K562 (cell line): ENCODE measurements around the gene GALNT9. TPM values are rescaled to one million over a fixed set of nuclear protein-coding genes. Genes with fewer than 3 reads are reported as not detected.

Source experiments
- ATAC-seq: fragments of 200-7000 bp; cut with Tn5 transposase; 3 replicates; pipeline ENCODE4 v1.9.1; 2020; ENCODE audit warnings: moderate library complexity
- BruUV-seq: library from RNA; stranded (reverse); fragments of 400-500 nt; replicated peaks from 2 replicates; lab custom pipeline; 2021; lab: Mats Ljungman, UMichigan
- CTCF ChIA-PET: fragments of 300-600 bp; formaldehyde crosslinking; extraction: SDS; loops from one replicate; lab custom pipeline; 2021; ENCODE audit warnings: low intra/inter-chr PET ratio; lab: Yijun Ruan, JAX
- POLR2A ChIA-PET: fragments of 300-600, 350-650 bp; sonication (Branson Sonifier 250); formaldehyde crosslinking; extraction: SDS; loops from one replicate; lab custom pipeline; 2021; ENCODE audit warnings: antibody characterized with exemption, inconsistent platforms; lab: Yijun Ruan, JAX
- DNase-seq, 4 experiments: peaks; one replicate each; pipeline versions ENCODE4 v3.0.0 to v3.0.0-alpha.2; 2011 to 2018; ENCODE audit warnings: low spot score in 3 of 4, mixed read lengths in 3 of 4; ENCODE audit errors: extremely low read depth in 1 of 4
- FAIRE-seq: peaks from 2 replicates; lab custom pipeline; 2011; peaks lifted over from hg19 to GRCh38; lab: Jason Lieb, UNC
- H2AFZ ChIP-seq: 2 replicates; pipeline ENCODE4 v1.6.0; 2011; ENCODE audit warnings: low read depth, low read length, control low read depth, inconsistent platforms
- H3K27ac ChIP-seq: fragments of 200-600 bp; 3 replicates; pipeline ENCODE4 v1.8.0; 2011; ENCODE audit warnings: low read depth, mild to moderate bottlenecking, control low read depth, inconsistent platforms, low read length, moderate library complexity, mixed read lengths; ENCODE audit errors: extremely low read depth
- H3K27me3 ChIP-seq, 2 experiments: fragments of 300-600 bp in 1 of 2; 2 replicates in 1 of 2; 3 replicates in 1 of 2; pipeline versions ENCODE4 v1.6.0 to v1.8.0; 2011; ENCODE audit warnings: inconsistent platforms in 2 of 2, low read length in 2 of 2, mild to moderate bottlenecking in 1 of 2, mixed read lengths in 1 of 2, moderate library complexity in 1 of 2; ENCODE audit not compliant: control insufficient read depth in 2 of 2, insufficient read depth in 2 of 2
- H3K36me3 ChIP-seq: fragments of 300-600 bp; 3 replicates; pipeline ENCODE4 v1.8.0; 2011; ENCODE audit warnings: mild to moderate bottlenecking, low read length, inconsistent platforms; ENCODE audit not compliant: control insufficient read depth, insufficient read depth
- H3K4me1 ChIP-seq, 2 experiments: fragments of 200-600 bp in 1 of 2; replicated peaks in 1 of 2; 2 replicates in 1 of 2; 3 replicates in 1 of 2; pipeline versions ENCODE4 v1.5.1 to v1.8.0; 2011; ENCODE audit warnings: inconsistent platforms in 2 of 2, low read length in 2 of 2, mild to moderate bottlenecking in 1 of 2, mixed read lengths in 1 of 2, moderate library complexity in 1 of 2; ENCODE audit not compliant: control insufficient read depth in 2 of 2, insufficient read depth in 2 of 2
- H3K4me2 ChIP-seq: 2 replicates; pipeline ENCODE4 v1.6.1; 2011; ENCODE audit warnings: low read length, control low read depth, inconsistent platforms, mixed read lengths; ENCODE audit not compliant: insufficient read depth
- H3K4me3 ChIP-seq: fragments of 200-600 bp; sonication (generic), shearing (Covaris generic); 2 replicates; pipeline ENCODE4 v1.5.1; 2016; ENCODE audit warnings: control low read depth, inconsistent platforms
- H3K79me2 ChIP-seq: fragments of 200-600 bp; 3 replicates; pipeline ENCODE4 v1.8.0; 2011; ENCODE audit warnings: low read length, inconsistent platforms; ENCODE audit not compliant: control insufficient read depth, insufficient read depth
- H3K9ac ChIP-seq, 2 experiments: 2 replicates each; pipeline versions ENCODE4 v1.6.0 to v1.6.1; 2011; ENCODE audit warnings: low read depth in 2 of 2, low read length in 2 of 2, control low read depth in 1 of 2, inconsistent platforms in 1 of 2, mild to moderate bottlenecking in 1 of 2, mixed read lengths in 1 of 2; ENCODE audit not compliant: insufficient read depth in 1 of 2
- H3K9me1 ChIP-seq: one replicate; pipeline ENCODE4 v1.6.0; 2011; ENCODE audit warnings: inconsistent platforms, mild to moderate bottlenecking, low read length, moderate library complexity; ENCODE audit not compliant: control insufficient read depth, insufficient read depth
- H3K9me3 ChIP-seq: replicated peaks from 2 replicates; pipeline ENCODE4 v1.5.1; 2011; ENCODE audit warnings: low read depth, low read length, inconsistent platforms; ENCODE audit not compliant: control insufficient read depth, insufficient read depth
- H4K20me1 ChIP-seq: replicated peaks from 2 replicates; pipeline ENCODE4 v1.6.1; 2011; ENCODE audit warnings: low read length, inconsistent platforms, mixed read lengths; ENCODE audit not compliant: control insufficient read depth, insufficient read depth
- MCM7 ChIP-seq, 2 experiments: fragments of 450-650 bp; IDR thresholded peaks; 2 replicates each; pipeline ENCODE4 v1.6.1; 2016 to 2018
- WGBS: fragments of 100-300 bp; shearing (Covaris generic); methylation state at CpG from one replicate; pipeline ENCODE4 v1.1.6; 2016; ENCODE audit warnings: low coverage, mixed read lengths; ENCODE audit not compliant: insufficient coverage; ENCODE audit errors: missing lambda C conversion rate; 5-methylcytosine and 5-hydroxymethylcytosine counted together
- in situ Hi-C: fragments of 300-500 bp; cut with MboI; formaldehyde crosslinking; loops from 4 replicates; pipeline ENCODE4 v1.15.0; 2018; ENCODE audit warnings: inconsistent platforms, mixed read lengths
- intact Hi-C: fragments of 100-400 bp; cut with micrococcal nuclease; formaldehyde crosslinking; loops from 2 replicates; pipeline ENCODE4 v1.14.2; 2022
- polyA plus RNA-seq, 8 experiments: library from polyadenylated mRNA; depleted of rRNA in 4 of 8; stranded (reverse) in 5 of 8; unstranded in 3 of 8; fragments of >200 nt; fragmentation: Nextera tagmentation in 2 of 8; fragmentation: Illumina TruSeq in 1 of 8; extraction: Ambion mirVana in 2 of 8; extraction: Trizol in 1 of 8; gene quantifications; 2 replicates each; pipeline versions ENCODE4 v1.2.1 to v1.2.3, GENCODE V29; 2011 to 2014; ENCODE audit warnings: inconsistent platforms in 1 of 8, missing spikeins in 1 of 8
- total RNA-seq, 7 experiments: library from RNA; depleted of rRNA in 6 of 7; stranded (reverse); fragments of >200 nt in 6 of 7; fragmentation: Illumina TruSeq in 2 of 7; extraction: Trizol in 2 of 7; gene quantifications; 2 replicates each; pipeline versions ENCODE4 v1.2.1 to v1.2.3, GENCODE V29; 2011 to 2021; ENCODE audit warnings: low replicate concordance in 1 of 7
- TF ChIP-seq, protein P1 (sequence below): sonication (generic); formaldehyde crosslinking; IDR thresholded peaks from 2 replicates; pipeline ENCODE4 v1.8.0; 2022; ENCODE audit warnings: missing genetic modification reagents, mild to moderate bottlenecking, moderate library complexity, borderline replicate concordance
- TF ChIP-seq, protein P2 (sequence below): sonication (generic); formaldehyde crosslinking; IDR thresholded peaks from 2 replicates; pipeline ENCODE4 v1.9.0; 2022; ENCODE audit warnings: mild to moderate bottlenecking, missing genetic modification reagents
- TF ChIP-seq, protein P3 (sequence below): sonication (generic); formaldehyde crosslinking; IDR thresholded peaks from 2 replicates; pipeline ENCODE4 v1.5.0; 2020; ENCODE audit warnings: missing genetic modification reagents

GALNT9 gene
- total and polyA plus RNA-seq, 9 of the 15 experiments (the other 6 are each of a cell fraction or from before 2014, with no cell fraction given): not detected

GRCh38 chr12:132174015-132174838, 155.2 kb downstream of the GALNT9 start:
- no peaks in the 10 kb centered on the region for H3K79me2 ChIP-seq
- POLR2A ChIA-PET: interaction anchor here (0.6 kb wide), 1 partner anchor 13 kb away, joined by 3 read pairs; no protein-coding TSS in a partner anchor
- H3K27ac ChIP-seq: no peak overlapping the region
- no peak overlapping the region for H3K4me3 ChIP-seq
- no peak overlapping the region for H2AFZ ChIP-seq
- DNase-seq (no peak), FAIRE-seq (no peak), ATAC-seq (no peak)
- H3K4me2 ChIP-seq: no peak overlapping the region
- no peaks in the 10 kb centered on the region for H3K36me3 ChIP-seq
- CTCF ChIA-PET: no interaction called here
- H3K4me1 ChIP-seq: peaks cover 3 to 63% of the 10 kb centered on the region in 2 experiments; a peak in 3 of 5 replicates
- H4K20me1 ChIP-seq: peaks cover 10% of the 10 kb centered on the region
- intact Hi-C loops: no loop called here
- TF ChIP-seq, protein P1, sequence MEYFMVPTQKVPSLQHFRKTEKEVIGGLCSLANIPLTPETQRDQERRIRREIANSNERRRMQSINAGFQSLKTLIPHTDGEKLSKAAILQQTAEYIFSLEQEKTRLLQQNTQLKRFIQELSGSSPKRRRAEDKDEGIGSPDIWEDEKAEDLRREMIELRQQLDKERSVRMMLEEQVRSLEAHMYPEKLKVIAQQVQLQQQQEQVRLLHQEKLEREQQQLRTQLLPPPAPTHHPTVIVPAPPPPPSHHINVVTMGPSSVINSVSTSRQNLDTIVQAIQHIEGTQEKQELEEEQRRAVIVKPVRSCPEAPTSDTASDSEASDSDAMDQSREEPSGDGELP (CRISPR knock-in tag): 0 out of 2 replicates have a peak, but pooled peaks have one; percentile 11
- TF ChIP-seq, protein P2, sequence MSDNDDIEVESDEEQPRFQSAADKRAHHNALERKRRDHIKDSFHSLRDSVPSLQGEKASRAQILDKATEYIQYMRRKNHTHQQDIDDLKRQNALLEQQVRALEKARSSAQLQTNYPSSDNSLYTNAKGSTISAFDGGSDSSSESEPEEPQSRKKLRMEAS (CRISPR knock-in tag): 0 out of 2 replicates have a peak, but pooled peaks have one; percentile 37
- TF ChIP-seq MCM7 (IDR thresholded peaks at IDR 0.05): no peak
- TF ChIP-seq, protein P3, sequence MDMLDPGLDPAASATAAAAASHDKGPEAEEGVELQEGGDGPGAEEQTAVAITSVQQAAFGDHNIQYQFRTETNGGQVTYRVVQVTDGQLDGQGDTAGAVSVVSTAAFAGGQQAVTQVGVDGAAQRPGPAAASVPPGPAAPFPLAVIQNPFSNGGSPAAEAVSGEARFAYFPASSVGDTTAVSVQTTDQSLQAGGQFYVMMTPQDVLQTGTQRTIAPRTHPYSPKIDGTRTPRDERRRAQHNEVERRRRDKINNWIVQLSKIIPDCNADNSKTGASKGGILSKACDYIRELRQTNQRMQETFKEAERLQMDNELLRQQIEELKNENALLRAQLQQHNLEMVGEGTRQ (CRISPR knock-in tag): peak; percentile 14; the same call in 1 of the 2 replicates
- in situ Hi-C loops: no loop called here
- H3K9ac ChIP-seq: no peak overlapping the region
- peaks cover 64 to 89% of the 10 kb centered on the region in 2 experiments for H3K27me3 ChIP-seq
- BruUV-seq: no TSS peak
- 21% methylated on average over 21 of the region's 30 CpGs for WGBS
- H3K9me3 ChIP-seq: no peaks in the 10 kb centered on the region
- H3K9me1 ChIP-seq: no peaks in the 10 kb centered on the region
